IMR-90 (cell line): ENCODE measurements around the gene RIMOC1.

Experiments used
- BHLHE40 ChIP-seq: fragments of 150-350 bp; IDR thresholded peaks from 2 replicates; pipeline ENCODE4 v1.6.1; 2016; ENCODE audit warnings: mild to moderate bottlenecking, low read depth, low read length
- CEBPB ChIP-seq: IDR thresholded peaks from 2 replicates; pipeline ENCODE4 v1.6.1; 2012; ENCODE audit warnings: low read depth, low read length, improper control_type of control experiment
- CHD1 ChIP-seq: IDR thresholded peaks from 2 replicates; pipeline ENCODE4 v1.6.1; 2012; ENCODE audit warnings: low read depth, low read length, improper control_type of control experiment
- FOS ChIP-seq: fragments of 150-350 bp; IDR thresholded peaks from 2 replicates; pipeline ENCODE4 v1.6.1; 2016; ENCODE audit warnings: low read depth, low read length
- MAFK ChIP-seq: IDR thresholded peaks from 2 replicates; pipeline ENCODE4 v1.6.1; 2012; ENCODE audit warnings: low read depth, low read length, improper control_type of control experiment
- MAZ ChIP-seq: IDR thresholded peaks from 2 replicates; pipeline ENCODE4 v1.6.1; 2012; ENCODE audit warnings: low read depth, mild to moderate bottlenecking, low read length, improper control_type of control experiment, moderate library complexity, borderline replicate concordance
- MXI1 ChIP-seq: IDR thresholded peaks from 2 replicates; pipeline ENCODE4 v1.6.1; 2012; ENCODE audit warnings: low read depth, mild to moderate bottlenecking, low read length, moderate library complexity, borderline replicate concordance
- POLR2A ChIP-seq: IDR thresholded peaks from 2 replicates; pipeline ENCODE4 v1.6.1; 2012; ENCODE audit warnings: mild to moderate bottlenecking, low read depth, low read length
- RAD21 ChIP-seq: IDR thresholded peaks from 2 replicates; pipeline ENCODE4 v1.6.1; 2012; ENCODE audit warnings: low read length, improper control_type of control experiment
- RCOR1 ChIP-seq: IDR thresholded peaks from 2 replicates; pipeline ENCODE4 v1.6.1; 2012; ENCODE audit warnings: mild to moderate bottlenecking, low read length, improper control_type of control experiment; ENCODE audit not compliant: insufficient replicate concordance
- TF ChIP-seq, protein P1 (sequence below): conservative IDR thresholded peaks from 2 replicates; pipeline ENCODE4 v1.5.1; 2012; ENCODE audit warnings: mild to moderate bottlenecking, low read depth, low read length, improper control_type of control experiment
- TF ChIP-seq, protein P2 (sequence below): fragments of 150-350 bp; IDR thresholded peaks from 2 replicates; pipeline ENCODE4 v1.6.1; 2017; ENCODE audit warnings: mild to moderate bottlenecking, antibody characterized with exemption, low read length, low read depth
- TF ChIP-seq, protein P3 (sequence below): fragments of 150-350 bp; IDR thresholded peaks from 2 replicates; pipeline ENCODE4 v1.6.1; 2016; ENCODE audit warnings: low read depth, mild to moderate bottlenecking, low read length, moderate library complexity, borderline replicate concordance

DNA sequence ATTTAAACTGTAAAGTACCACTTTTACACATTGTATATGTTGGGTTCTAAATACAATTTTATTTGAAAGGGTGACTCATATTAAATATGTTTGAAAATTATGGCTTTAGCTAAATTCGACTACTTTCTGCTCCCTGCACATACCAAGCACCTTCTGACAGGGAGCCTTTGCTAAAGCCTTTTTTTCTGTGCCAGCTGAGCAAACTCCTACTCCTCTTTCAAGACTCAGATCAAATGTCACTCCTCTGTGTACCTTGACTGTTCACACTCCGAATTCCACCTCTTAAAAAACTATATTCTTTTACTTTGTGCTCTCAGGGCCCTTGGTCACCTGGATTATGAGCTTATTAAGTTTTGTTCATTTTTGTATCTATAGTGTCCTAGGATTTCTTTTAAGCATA, 27.5 kb upstream of the RIMOC1 start:
- TF ChIP-seq, protein P1, sequence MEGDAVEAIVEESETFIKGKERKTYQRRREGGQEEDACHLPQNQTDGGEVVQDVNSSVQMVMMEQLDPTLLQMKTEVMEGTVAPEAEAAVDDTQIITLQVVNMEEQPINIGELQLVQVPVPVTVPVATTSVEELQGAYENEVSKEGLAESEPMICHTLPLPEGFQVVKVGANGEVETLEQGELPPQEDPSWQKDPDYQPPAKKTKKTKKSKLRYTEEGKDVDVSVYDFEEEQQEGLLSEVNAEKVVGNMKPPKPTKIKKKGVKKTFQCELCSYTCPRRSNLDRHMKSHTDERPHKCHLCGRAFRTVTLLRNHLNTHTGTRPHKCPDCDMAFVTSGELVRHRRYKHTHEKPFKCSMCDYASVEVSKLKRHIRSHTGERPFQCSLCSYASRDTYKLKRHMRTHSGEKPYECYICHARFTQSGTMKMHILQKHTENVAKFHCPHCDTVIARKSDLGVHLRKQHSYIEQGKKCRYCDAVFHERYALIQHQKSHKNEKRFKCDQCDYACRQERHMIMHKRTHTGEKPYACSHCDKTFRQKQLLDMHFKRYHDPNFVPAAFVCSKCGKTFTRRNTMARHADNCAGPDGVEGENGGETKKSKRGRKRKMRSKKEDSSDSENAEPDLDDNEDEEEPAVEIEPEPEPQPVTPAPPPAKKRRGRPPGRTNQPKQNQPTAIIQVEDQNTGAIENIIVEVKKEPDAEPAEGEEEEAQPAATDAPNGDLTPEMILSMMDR: no peak
- no peak for TF ChIP-seq POLR2A
- no peak for TF ChIP-seq BHLHE40
- TF ChIP-seq, protein P2, sequence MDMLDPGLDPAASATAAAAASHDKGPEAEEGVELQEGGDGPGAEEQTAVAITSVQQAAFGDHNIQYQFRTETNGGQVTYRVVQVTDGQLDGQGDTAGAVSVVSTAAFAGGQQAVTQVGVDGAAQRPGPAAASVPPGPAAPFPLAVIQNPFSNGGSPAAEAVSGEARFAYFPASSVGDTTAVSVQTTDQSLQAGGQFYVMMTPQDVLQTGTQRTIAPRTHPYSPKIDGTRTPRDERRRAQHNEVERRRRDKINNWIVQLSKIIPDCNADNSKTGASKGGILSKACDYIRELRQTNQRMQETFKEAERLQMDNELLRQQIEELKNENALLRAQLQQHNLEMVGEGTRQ: no peak
- TF ChIP-seq CHD1: no peak
- TF ChIP-seq MXI1: no peak
- TF ChIP-seq CEBPB: no peak
- no peak for TF ChIP-seq FOS
- no peak for TF ChIP-seq MAZ
- no peak for TF ChIP-seq RAD21
- TF ChIP-seq MAFK: no peak
- TF ChIP-seq, protein P3, sequence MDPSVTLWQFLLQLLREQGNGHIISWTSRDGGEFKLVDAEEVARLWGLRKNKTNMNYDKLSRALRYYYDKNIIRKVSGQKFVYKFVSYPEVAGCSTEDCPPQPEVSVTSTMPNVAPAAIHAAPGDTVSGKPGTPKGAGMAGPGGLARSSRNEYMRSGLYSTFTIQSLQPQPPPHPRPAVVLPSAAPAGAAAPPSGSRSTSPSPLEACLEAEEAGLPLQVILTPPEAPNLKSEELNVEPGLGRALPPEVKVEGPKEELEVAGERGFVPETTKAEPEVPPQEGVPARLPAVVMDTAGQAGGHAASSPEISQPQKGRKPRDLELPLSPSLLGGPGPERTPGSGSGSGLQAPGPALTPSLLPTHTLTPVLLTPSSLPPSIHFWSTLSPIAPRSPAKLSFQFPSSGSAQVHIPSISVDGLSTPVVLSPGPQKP: no peak
- no peak for TF ChIP-seq RCOR1
